Umbilical cord (tissue), 2 donors: Measurements from ENCODE around the gene PSRC1. TPM values are rescaled to one million over a fixed set of nuclear protein-coding genes. Genes with fewer than 3 reads are reported as not detected.

Experiments
- DNase-seq: peaks from one replicate; pipeline ENCODE4 v3.0.0-alpha.2; 2015; ENCODE audit warnings: low spot score
- total RNA-seq: library from RNA; depleted of rRNA; stranded (reverse); fragments of >200 nt; gene quantifications from one replicate; pipeline ENCODE4 v1.2.3, GENCODE V29; 2014; ENCODE audit warnings: low replicate concordance; ENCODE audit not compliant: insufficient read depth

The PSRC1 gene
- total RNA-seq, 1 donor from 2014 or later: 4.3 TPM

GRCh38 chr1:109272021-109272799, 10.7 kb downstream of the PSRC1 start:
- no peak for DNase-seq

GRCh38 chr1:109271458-109271857, 11.5 kb downstream of the PSRC1 start:
- DNase-seq: no peak

GRCh38 chr1:109270623-109271317, 12.2 kb downstream of the PSRC1 start:
- no peak for DNase-seq

- DNase-seq: no peak
These were observed 12.8 kb downstream of the PSRC1 start for GRCh38 chr1:109269981-109270622.

- no peak for DNase-seq
These were observed 13.5 kb downstream of the PSRC1 start for GRCh38 chr1:109269212-109269980.

GRCh38 chr1:109268431-109269211, 14.3 kb downstream of the PSRC1 start:
- DNase-seq: no peak

- no peak for DNase-seq
These were observed 15.1 kb downstream of the PSRC1 start for GRCh38 chr1:109267743-109268300.

GRCh38 chr1:109266965-109267364, 16.0 kb downstream of the PSRC1 start:
- DNase-seq: no peak

GRCh38 chr1:109265741-109266330, 17.1 kb downstream of the PSRC1 start:
- no peak for DNase-seq

- DNase-seq: no peak
These were observed 17.9 kb downstream of the PSRC1 start for GRCh38 chr1:109265016-109265415.

GRCh38 chr1:109264379-109264755, 18.6 kb downstream of the PSRC1 start:
- no peak for DNase-seq

GRCh38 chr1:109263597-109264378, 19.2 kb downstream of the PSRC1 start:
- DNase-seq: peak; percentile 66

GRCh38 chr1:109263234-109263596, 19.7 kb downstream of the PSRC1 start:
- no peak for DNase-seq

GRCh38 chr1:109262231-109263055, 20.5 kb downstream of the PSRC1 start:
- no peak for DNase-seq

- no peak for DNase-seq
These were observed 21.4 kb downstream of the PSRC1 start for GRCh38 chr1:109261578-109261977.

- DNase-seq: no peak
These were observed 21.9 kb downstream of the PSRC1 start for GRCh38 chr1:109261006-109261405.

- no peak for DNase-seq
These were observed 23.0 kb downstream of the PSRC1 start for GRCh38 chr1:109259674-109260557.
